A673 (cell line): ENCODE data around the gene RNH1. TPM values are rescaled to one million over a fixed set of nuclear protein-coding genes. Genes with fewer than 3 reads are reported as not detected.

Experiments
- BruUV-seq: library from RNA; stranded (reverse); fragments of 400-500 nt; replicated peaks from 2 replicates; lab custom pipeline; 2021; lab: Mats Ljungman, UMichigan
- CTCF ChIA-PET: fragments of 300-600 bp; sonication (Branson Sonifier 250); formaldehyde crosslinking; loops from one replicate; lab custom pipeline; 2022; ENCODE audit warnings: antibody characterized with exemption; lab: Charles Lee
- POLR2A ChIA-PET: fragments of 300-600 bp; sonication (Branson Sonifier 250); formaldehyde crosslinking; loops from one replicate; lab custom pipeline; 2022; ENCODE audit warnings: antibody characterized with exemption; ENCODE audit not compliant: low non-redundant PET; lab: Charles Lee
- DNase-seq: peaks from one replicate; pipeline ENCODE4 v3.0.0-alpha.2; 2015; ENCODE audit warnings: low spot score
- H3K27ac ChIP-seq: fragments of 200-600 bp; sonication (generic); 2 replicates; pipeline ENCODE4 v1.5.1; 2016; ENCODE audit warnings: mixed run types, low read depth, mild to moderate bottlenecking, mixed read lengths, antibody characterized with exemption, low read length; ENCODE audit not compliant: poor library complexity, severe bottlenecking
- H3K27me3 ChIP-seq: fragments of 200-600 bp; sonication (generic); replicated peaks from 2 replicates; pipeline ENCODE4 v1.6.1; 2017; ENCODE audit warnings: mixed run types, low read depth, mild to moderate bottlenecking, mixed read lengths, antibody characterized with exemption, low read length; ENCODE audit not compliant: insufficient read depth, poor library complexity
- H3K36me3 ChIP-seq: fragments of 200-600 bp; sonication (generic); 2 replicates; pipeline ENCODE4 v1.6.1; 2016; ENCODE audit warnings: mixed run types, mild to moderate bottlenecking, mixed read lengths, antibody characterized with exemption, low read length; ENCODE audit not compliant: insufficient read depth, poor library complexity, severe bottlenecking
- H3K4me1 ChIP-seq: fragments of 200-600 bp; sonication (generic); 2 replicates; pipeline ENCODE4 v1.6.1; 2017; ENCODE audit warnings: mixed run types, mild to moderate bottlenecking, mixed read lengths, antibody characterized with exemption, low read length; ENCODE audit not compliant: insufficient read depth, poor library complexity, severe bottlenecking
- H3K4me3 ChIP-seq: fragments of 200-600 bp; sonication (generic); 2 replicates; pipeline ENCODE4 v1.5.1; 2016; ENCODE audit warnings: low read depth, mixed run types, mild to moderate bottlenecking, mixed read lengths, low read length; ENCODE audit not compliant: poor library complexity, severe bottlenecking
- H3K9me3 ChIP-seq: fragments of 200-600 bp; sonication (generic); 2 replicates; pipeline ENCODE4 v1.6.1; 2016; ENCODE audit warnings: mixed run types, low read depth, mild to moderate bottlenecking, mixed read lengths, antibody characterized with exemption, low read length; ENCODE audit not compliant: poor library complexity, severe bottlenecking
- CTCF ChIP-seq: fragments of 300-800, 200-600 bp; sonication (generic); conservative IDR thresholded peaks from 2 replicates; pipeline ENCODE4 v1.5.1; 2017; ENCODE audit warnings: low read depth, mild to moderate bottlenecking, antibody characterized with exemption, low read length, moderate library complexity, mixed read lengths
- EZH2 ChIP-seq: fragments of 200-600 bp; sonication (generic); IDR thresholded peaks from 2 replicates; pipeline ENCODE4 v1.6.1; 2017; ENCODE audit warnings: borderline replicate concordance, low read depth, mild to moderate bottlenecking, mixed read lengths, antibody characterized with exemption, low read length; ENCODE audit not compliant: poor library complexity, severe bottlenecking
- intact Hi-C: fragments of 100-400 bp; cut with micrococcal nuclease; formaldehyde crosslinking; loops from one replicate; pipeline ENCODE4 v1.10.0; 2022; ENCODE audit not compliant: unreplicated experiment
- total RNA-seq: library from RNA; stranded (reverse); gene quantifications from 2 replicates; pipeline ENCODE4 v1.2.3, GENCODE V29; 2021

Gene RNH1
- total RNA-seq, 1 experiment from 2014 or later, result 95.4 TPM

- ChIA-PET POLR2A (no interaction called here), CTCF (no interaction called here)
- H3K27me3 ChIP-seq, result no peaks in the 10 kb centered on the region
- intact Hi-C loops, result no loop called here
- TF ChIP-seq CTCF, result no peak
- no peak for TF ChIP-seq EZH2
- no peak overlapping the region for H3K27ac ChIP-seq
- no TSS peak for BruUV-seq
- H3K4me3 ChIP-seq, result no peak overlapping the region
- no peak for DNase-seq
- H3K36me3 ChIP-seq, result no peaks in the 10 kb centered on the region
- H3K9me3 ChIP-seq, result no peaks in the 10 kb centered on the region
- peaks cover 6% of the 10 kb centered on the region for H3K4me1 ChIP-seq
These were observed 33.6 kb downstream of the RNH1 start for GRCh38 chr11:473415-473814.

- Histone ChIP-seq H3K4me3 (no peak overlapping the region), H3K9me3 (no peaks in the 10 kb centered on the region), H3K27ac (no peak overlapping the region), H3K27me3 (no peaks in the 10 kb centered on the region), H3K4me1 (peaks cover 6% of the 10 kb centered on the region), H3K36me3 (no peaks in the 10 kb centered on the region)
- BruUV-seq, result no TSS peak
- no peak for DNase-seq
- intact Hi-C loops, result no loop called here
- ChIA-PET CTCF (no interaction called here), POLR2A (no interaction called here)
- TF ChIP-seq CTCF, result no peak
- no peak for TF ChIP-seq EZH2
These were observed 34.2 kb downstream of the RNH1 start for GRCh38 chr11:472816-473215.

GRCh38 chr11:472272-472671 is 34.8 kb downstream of the RNH1 start:
- ChIA-PET CTCF (no interaction called here), POLR2A (no interaction called here)
- peaks cover 6% of the 10 kb centered on the region for H3K4me1 ChIP-seq
- no peak for DNase-seq
- no peak for TF ChIP-seq CTCF
- H3K9me3 ChIP-seq, result no peaks in the 10 kb centered on the region
- H3K27me3 ChIP-seq, result no peaks in the 10 kb centered on the region
- no peaks in the 10 kb centered on the region for H3K36me3 ChIP-seq
- intact Hi-C loops, result no loop called here
- no peak overlapping the region for H3K27ac ChIP-seq
- no TSS peak for BruUV-seq
- no peak overlapping the region for H3K4me3 ChIP-seq
